HG03575 (cell line): Measurements from ENCODE around the gene KRTAP4-16.
"Not testable (repeated sequence)": the region's sequence is repeated elsewhere in the genome, so short reads cannot be mapped to it uniquely, and the experiment has no call there.

Source experiments
- ATAC-seq: cut with Tn5 transposase; IDR thresholded peaks from one replicate; pipeline ENCODE4 v1.9.1; 2021; ENCODE audit not compliant: unreplicated experiment, insufficient number of reproducible peaks, low FRiP score; ENCODE audit errors: extremely low read depth

KRTAP4-16 gene

GRCh38 chr17:41054556-41054955 is 47.5 kb downstream of the KRTAP4-16 start:
- not testable (repeated sequence) for ATAC-seq

GRCh38 chr17:41054025-41054424 is 48.0 kb downstream of the KRTAP4-16 start:
- no peak for ATAC-seq

- ATAC-seq, result no peak
Measured at GRCh38 chr17:41052566-41052965, 49.4 kb downstream of the KRTAP4-16 start.
